Measurements from ENCODE around the gene CEP41. TPM values are rescaled to one million over a fixed set of nuclear protein-coding genes. Genes with fewer than 3 reads are reported as not detected.

Gene CEP41
- total and polyA plus RNA-seq, 2 experiments from 2014 or later, result 17.4 to 25.0 TPM

DNA sequence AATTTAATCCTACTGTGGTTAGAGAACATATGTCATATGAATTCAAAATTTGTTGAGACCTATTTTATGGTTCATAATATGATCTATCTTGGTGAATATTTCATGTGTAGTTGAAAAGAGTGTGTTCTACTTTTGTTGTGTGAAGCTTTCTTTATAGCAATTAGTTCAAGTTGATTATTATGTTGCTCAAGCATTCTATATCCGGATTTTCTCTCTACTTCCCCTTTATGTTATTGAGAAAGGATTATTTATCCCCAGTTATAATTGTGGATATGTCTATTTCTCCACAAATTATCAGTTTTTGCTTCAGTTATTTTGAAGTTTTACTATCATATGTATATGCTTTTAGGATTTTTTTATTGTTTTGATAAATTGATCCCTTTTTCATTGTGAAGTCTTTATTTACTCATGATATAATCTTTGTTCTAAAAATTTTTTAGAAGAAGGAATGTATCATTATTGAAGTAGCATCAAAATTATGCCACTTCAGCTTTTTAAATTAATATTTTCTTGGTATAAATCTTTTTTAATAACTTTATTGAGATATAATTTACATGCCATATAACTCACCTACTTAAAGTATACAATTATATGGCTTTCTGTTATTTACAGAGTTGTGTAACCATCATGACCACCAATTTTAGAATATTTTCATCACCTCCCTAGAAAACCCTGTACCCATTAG, 39.0 kb upstream of the CEP41 start (continued):
- TF ChIP-seq, protein P1, sequence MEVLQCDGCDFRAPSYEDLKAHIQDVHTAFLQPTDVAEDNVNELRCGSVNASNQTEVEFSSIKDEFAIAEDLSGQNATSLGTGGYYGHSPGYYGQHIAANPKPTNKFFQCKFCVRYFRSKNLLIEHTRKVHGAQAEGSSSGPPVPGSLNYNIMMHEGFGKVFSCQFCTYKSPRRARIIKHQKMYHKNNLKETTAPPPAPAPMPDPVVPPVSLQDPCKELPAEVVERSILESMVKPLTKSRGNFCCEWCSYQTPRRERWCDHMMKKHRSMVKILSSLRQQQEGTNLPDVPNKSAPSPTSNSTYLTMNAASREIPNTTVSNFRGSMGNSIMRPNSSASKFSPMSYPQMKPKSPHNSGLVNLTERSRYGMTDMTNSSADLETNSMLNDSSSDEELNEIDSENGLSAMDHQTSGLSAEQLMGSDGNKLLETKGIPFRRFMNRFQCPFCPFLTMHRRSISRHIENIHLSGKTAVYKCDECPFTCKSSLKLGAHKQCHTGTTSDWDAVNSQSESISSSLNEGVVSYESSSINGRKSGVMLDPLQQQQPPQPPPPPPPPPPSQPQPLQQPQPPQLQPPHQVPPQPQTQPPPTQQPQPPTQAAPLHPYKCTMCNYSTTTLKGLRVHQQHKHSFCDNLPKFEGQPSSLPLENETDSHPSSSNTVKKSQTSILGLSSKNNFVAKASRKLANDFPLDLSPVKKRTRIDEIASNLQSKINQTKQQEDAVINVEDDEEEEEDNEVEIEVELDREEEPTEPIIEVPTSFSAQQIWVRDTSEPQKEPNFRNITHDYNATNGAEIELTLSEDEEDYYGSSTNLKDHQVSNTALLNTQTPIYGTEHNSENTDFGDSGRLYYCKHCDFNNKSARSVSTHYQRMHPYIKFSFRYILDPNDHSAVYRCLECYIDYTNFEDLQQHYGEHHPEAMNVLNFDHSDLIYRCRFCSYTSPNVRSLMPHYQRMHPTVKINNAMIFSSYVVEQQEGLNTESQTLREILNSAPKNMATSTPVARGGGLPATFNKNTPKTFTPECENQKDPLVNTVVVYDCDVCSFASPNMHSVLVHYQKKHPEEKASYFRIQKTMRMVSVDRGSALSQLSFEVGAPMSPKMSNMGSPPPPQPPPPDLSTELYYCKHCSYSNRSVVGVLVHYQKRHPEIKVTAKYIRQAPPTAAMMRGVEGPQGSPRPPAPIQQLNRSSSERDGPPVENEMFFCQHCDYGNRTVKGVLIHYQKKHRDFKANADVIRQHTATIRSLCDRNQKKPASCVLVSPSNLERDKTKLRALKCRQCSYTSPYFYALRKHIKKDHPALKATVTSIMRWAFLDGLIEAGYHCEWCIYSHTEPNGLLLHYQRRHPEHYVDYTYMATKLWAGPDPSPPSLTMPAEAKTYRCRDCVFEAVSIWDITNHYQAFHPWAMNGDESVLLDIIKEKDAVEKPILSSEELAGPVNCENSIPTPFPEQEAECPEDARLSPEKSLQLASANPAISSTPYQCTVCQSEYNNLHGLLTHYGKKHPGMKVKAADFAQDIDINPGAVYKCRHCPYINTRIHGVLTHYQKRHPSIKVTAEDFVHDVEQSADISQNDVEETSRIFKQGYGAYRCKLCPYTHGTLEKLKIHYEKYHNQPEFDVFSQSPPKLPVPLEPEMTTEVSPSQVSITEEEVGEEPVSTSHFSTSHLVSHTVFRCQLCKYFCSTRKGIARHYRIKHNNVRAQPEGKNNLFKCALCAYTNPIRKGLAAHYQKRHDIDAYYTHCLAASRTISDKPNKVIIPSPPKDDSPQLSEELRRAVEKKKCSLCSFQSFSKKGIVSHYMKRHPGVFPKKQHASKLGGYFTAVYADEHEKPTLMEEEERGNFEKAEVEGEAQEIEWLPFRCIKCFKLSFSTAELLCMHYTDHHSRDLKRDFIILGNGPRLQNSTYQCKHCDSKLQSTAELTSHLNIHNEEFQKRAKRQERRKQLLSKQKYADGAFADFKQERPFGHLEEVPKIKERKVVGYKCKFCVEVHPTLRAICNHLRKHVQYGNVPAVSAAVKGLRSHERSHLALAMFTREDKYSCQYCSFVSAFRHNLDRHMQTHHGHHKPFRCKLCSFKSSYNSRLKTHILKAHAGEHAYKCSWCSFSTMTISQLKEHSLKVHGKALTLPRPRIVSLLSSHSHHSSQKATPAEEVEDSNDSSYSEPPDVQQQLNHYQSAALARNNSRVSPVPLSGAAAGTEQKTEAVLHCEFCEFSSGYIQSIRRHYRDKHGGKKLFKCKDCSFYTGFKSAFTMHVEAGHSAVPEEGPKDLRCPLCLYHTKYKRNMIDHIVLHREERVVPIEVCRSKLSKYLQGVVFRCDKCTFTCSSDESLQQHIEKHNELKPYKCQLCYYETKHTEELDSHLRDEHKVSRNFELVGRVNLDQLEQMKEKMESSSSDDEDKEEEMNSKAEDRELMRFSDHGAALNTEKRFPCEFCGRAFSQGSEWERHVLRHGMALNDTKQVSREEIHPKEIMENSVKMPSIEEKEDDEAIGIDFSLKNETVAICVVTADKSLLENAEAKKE (CRISPR knock-in tag; IDR thresholded peaks at IDR 0.05), result no peak
- no peak for TF ChIP-seq POLR2AphosphoS5 (IDR thresholded peaks at IDR 0.05; ENCODE audit: low read depth)
- no peak for TF ChIP-seq NANOG (IDR thresholded peaks at IDR 0.05; ENCODE audit: borderline replicate concordance)
- TF ChIP-seq ZNF331 (CRISPR knock-in tag; IDR thresholded peaks at IDR 0.05; ENCODE audit: low read depth), result no peak
- TF ChIP-seq STAT1 (IDR thresholded peaks at IDR 0.05; ENCODE audit: unreplicated experiment), result no peak

- Histone ChIP-seq H3K27ac (ENCODE audit: low read depth) (no peak overlapping the region), H4K20me1 (replicated peaks; ENCODE audit: insufficient read depth) (no peaks in the 10 kb centered on the region), H3K27me3 (ENCODE audit: insufficient read depth) (no peaks in the 10 kb centered on the region), H3K9me2 (ENCODE audit: insufficient read depth) (no peaks in the 10 kb centered on the region; the same call in 1 of the 2 replicates), H3K4me1 (ENCODE audit: insufficient read depth) (peaks cover 9% of the 10 kb centered on the region; the same call in 1 of the 2 replicates), H2AFZ (no peak overlapping the region), H3K36me3 (ENCODE audit: insufficient read depth) (no peaks in the 10 kb centered on the region), H3K79me2 (replicated peaks; ENCODE audit: insufficient read depth) (no peaks in the 10 kb centered on the region), H3K4me2 (no peak overlapping the region), H3K4me3 (no peak overlapping the region), H3F3A (replicated peaks; ENCODE audit: low read depth) (no peaks in the 10 kb centered on the region)
- peaks cover 17% of the 10 kb centered on the region for H3K4me1 Mint-ChIP-seq
- H3K4me3 Mint-ChIP-seq, result no peak overlapping the region
- no peak for ATAC-seq
- H3K9me3 Mint-ChIP-seq, result no peaks in the 10 kb centered on the region
- no peak overlapping the region for H3K27ac Mint-ChIP-seq
- no peaks in the 10 kb centered on the region for H3K36me3 Mint-ChIP-seq (ENCODE audit: low read depth)
- no peak for DNase-seq (ENCODE audit: low spot score)
- H3K27me3 Mint-ChIP-seq (ENCODE audit: insufficient read depth, low read depth, poor library complexity), result peaks cover 4% of the 10 kb centered on the region
- no peak for TF ChIP-seq ZNF114 (CRISPR knock-in tag; IDR thresholded peaks at IDR 0.05)
- no peak for TF ChIP-seq ZNF331 (CRISPR knock-in tag; IDR thresholded peaks at IDR 0.05; ENCODE audit: low read depth)
- no peak for TF ChIP-seq REST (IDR thresholded peaks at IDR 0.05; ENCODE audit: unreplicated experiment)
- TF ChIP-seq CREB1 (CRISPR knock-in tag; IDR thresholded peaks at IDR 0.05; ENCODE audit: low read depth), result no peak
- TF ChIP-seq POLR2AphosphoS5 (IDR thresholded peaks at IDR 0.05; ENCODE audit: low read depth), result no peak
Measured at GRCh38 chr7:130478991-130479390, 38.2 kb upstream of the CEP41 start.

All from GM23338 (cell line).